GM19025 (cell line): ENCODE measurements around the gene PCSK2.
"Not testable (repeated sequence)": the region's sequence is repeated elsewhere in the genome, so short reads cannot be mapped to it uniquely, and the experiment has no call there.

ENCODE experiments used
- ATAC-seq: cut with Tn5 transposase; IDR thresholded peaks from one replicate; pipeline ENCODE4 v1.9.1; 2021; ENCODE audit warnings: mild to moderate bottlenecking, low read depth, moderate library complexity; ENCODE audit not compliant: unreplicated experiment

PCSK2 gene

GRCh38 chr20:17226410-17227218 is at the start of gene PCSK2:
Gene PCSK2 (plus strand): TSS chr20:17227040. CDS start chr20:17227306, 266 bp downstream.
- no peak for ATAC-seq

GRCh38 chr20:17177341-17177740 is 49.5 kb upstream of the PCSK2 start:
- ATAC-seq = no peak

- ATAC-seq = no peak
These were observed 47.0 kb upstream of the PCSK2 start for GRCh38 chr20:17179840-17180239.

- no peak for ATAC-seq
These were observed 36.7 kb upstream of the PCSK2 start for GRCh38 chr20:17189976-17190695.

- ATAC-seq = no peak
These were observed 29.8 kb upstream of the PCSK2 start for GRCh38 chr20:17197041-17197440.

GRCh38 chr20:17202030-17202429 is 24.8 kb upstream of the PCSK2 start:
- ATAC-seq = no peak

GRCh38 chr20:17202673-17203072 is 24.2 kb upstream of the PCSK2 start:
- ATAC-seq = no peak

- no peak for ATAC-seq
These were observed 21.6 kb upstream of the PCSK2 start for GRCh38 chr20:17205084-17205813.

- ATAC-seq = no peak
These were observed 16.5 kb upstream of the PCSK2 start for GRCh38 chr20:17210387-17210786.

- ATAC-seq = no peak
These were observed 15.9 kb upstream of the PCSK2 start for GRCh38 chr20:17210983-17211382.

GRCh38 chr20:17215167-17215566 is 11.7 kb upstream of the PCSK2 start:
- no peak for ATAC-seq

- ATAC-seq = not testable (repeated sequence)
These were observed 7.0 kb upstream of the PCSK2 start for GRCh38 chr20:17219856-17220255.

- ATAC-seq = no peak
These were observed 3.3 kb upstream of the PCSK2 start for GRCh38 chr20:17223553-17223952.

GRCh38 chr20:17225851-17226409 is 910 bp upstream of the PCSK2 start:
- no peak for ATAC-seq

- ATAC-seq = no peak
These were observed 357 bp downstream of the PCSK2 start for GRCh38 chr20:17227219-17227575.

- ATAC-seq = no peak
These were observed 1.1 kb downstream of the PCSK2 start for GRCh38 chr20:17227669-17228623.

GRCh38 chr20:17228624-17229061 is 1.8 kb downstream of the PCSK2 start:
- no peak for ATAC-seq

GRCh38 chr20:17229256-17229655 is 2.4 kb downstream of the PCSK2 start:
- no peak for ATAC-seq

GRCh38 chr20:17233626-17234025 is 6.8 kb downstream of the PCSK2 start:
- no peak for ATAC-seq

- no peak for ATAC-seq
These were observed 9.9 kb downstream of the PCSK2 start for GRCh38 chr20:17236766-17237165.
